GM21786 (cell line): ENCODE results near the gene MTFR1L.

Source experiments
- ATAC-seq: cut with Tn5 transposase; IDR thresholded peaks from one replicate; pipeline ENCODE4 v1.9.1; 2021; ENCODE audit not compliant: unreplicated experiment

Gene MTFR1L

DNA sequence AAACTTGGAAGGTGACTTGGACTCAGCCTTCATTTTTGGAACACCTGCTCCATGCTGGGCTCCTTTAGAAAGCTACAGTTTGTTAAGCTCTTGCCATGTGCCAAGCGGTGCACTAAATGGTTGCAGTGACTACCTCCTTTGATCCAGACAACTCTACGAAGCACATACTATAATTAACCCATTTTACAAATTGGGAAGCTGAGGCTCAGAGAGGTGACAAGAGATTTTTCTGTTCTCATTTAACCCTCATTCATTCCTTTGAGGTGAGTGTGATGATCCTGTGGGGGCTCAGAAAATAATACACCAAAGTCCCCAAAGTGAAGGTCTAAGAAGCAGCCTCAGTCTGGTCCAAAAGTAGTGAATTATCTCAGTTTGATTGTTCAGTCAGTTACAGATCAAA, 57.4 kb downstream of the MTFR1L start:
- ATAC-seq, result no peak

DNA sequence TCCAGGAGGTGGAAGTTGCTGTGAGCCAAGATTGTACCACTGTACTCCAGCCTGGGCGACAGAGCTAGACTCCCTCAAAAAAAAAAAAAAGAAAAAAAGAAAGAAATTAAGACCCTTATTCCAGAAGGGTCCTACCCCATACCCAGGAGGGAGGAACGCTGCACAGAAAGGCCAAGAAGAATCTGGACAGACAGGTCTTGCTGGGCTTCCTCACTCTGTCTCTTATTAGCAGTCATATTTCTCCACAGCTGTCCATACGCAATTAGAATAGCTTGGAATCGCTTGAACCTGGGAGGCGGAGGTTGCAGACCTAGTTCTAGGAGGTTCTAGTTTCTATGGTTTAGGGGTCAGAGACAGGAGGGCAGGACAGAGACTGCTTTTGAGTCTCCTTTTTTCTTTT, 58.9 kb downstream of the MTFR1L start:
- no peak for ATAC-seq

DNA sequence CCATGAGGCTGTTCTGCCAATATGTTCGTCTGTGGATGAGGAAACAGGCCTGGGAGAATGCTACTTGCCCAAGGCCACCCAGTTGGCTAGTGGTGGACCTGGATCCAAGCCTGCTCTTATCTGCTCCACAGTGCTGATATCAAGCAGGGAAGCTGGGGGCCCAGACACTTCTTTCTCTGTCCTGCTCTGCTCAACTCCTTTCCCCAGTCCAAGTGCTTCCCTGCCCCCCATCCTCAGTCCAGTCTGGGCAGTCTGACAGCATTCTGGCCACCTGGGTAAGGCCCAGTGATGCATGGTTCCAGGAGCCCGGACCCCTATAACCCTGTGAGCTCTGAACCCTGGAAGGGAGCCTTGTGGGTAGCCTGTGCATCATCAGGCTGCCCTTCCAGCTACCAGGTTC, 59.9 kb downstream of the MTFR1L start:
- ATAC-seq, result no peak

DNA sequence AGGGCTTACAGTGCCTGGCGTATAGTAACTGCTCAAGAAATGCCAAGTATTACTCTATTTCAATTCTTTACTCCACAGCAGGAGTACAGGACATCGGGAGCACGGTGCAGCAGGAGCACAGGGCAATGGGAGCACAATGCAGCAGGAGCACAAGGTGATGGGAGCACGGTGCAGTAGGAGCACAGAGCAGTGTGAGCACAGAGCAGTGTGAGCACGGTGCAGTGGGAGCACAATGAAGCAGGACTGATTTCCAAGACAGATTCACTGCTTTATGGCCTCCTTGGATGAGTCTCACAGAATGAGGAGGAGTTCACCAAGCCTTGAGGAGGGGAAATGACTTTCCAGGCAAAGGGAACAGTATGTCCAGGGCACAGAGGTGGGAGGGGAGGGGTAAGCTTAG, 60.8 kb downstream of the MTFR1L start:
- no peak for ATAC-seq

DNA sequence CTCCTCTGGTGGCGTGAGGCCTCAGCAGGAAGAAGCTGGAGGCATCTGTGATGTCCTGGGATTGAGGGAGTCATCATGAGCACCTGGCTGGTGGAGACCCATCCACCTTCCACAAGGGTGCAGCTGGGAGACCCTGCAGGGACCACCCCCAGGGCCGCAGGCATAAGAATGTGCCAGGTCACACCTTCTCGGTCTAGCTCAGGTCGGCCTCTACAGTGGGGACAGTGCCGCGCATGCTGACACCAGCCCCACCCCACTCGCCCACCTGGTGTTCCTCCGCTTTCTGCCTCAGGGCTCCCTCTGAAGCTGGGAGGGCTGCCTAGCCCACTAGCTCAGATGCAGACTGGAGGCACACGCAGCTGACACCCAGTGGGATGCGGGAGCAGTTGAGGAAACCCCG, 61.5 kb downstream of the MTFR1L start:
- ATAC-seq, result no peak
